NCI-H226 (cell line): Measurements from ENCODE around the gene RAB7A.

ENCODE experiments used
- DNase-seq: peaks from one replicate; pipeline ENCODE4 v3.0.0-alpha.2; 2015

RAB7A gene

DNA sequence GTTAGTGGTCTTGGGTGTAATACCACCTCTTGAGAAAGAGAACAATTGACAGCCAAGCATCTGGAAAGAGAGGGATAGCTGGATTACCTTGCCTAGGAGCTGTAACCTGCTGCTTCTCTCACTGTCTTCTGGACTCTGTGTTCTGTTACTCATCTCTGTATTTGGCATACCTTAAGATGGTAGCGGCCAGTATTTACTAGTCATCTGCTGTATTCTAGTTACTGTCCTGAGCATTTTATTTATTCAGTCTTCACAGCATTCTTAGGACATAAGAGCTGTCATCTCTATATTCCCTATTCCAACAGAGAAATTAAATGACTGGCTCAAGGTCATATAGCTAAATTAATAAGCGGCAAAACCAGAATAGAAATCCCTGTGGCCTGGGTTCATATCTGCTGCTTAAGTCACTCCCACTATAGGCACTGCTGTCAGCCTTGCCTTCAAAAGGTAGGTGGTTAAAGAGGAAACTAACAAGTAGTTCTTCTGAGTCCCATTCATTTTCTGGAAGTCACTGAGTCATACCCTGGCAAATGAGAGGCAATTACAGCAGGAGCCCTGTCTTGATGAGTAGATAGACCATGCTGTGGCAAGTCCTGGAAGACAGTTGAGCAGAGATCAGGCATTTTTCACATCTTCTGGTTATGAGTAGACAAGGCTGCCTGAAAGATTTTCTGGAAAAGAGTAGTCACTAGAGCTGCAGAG, 68.2 kb downstream of the RAB7A start:
- peak; percentile 57 for DNase-seq

DNA sequence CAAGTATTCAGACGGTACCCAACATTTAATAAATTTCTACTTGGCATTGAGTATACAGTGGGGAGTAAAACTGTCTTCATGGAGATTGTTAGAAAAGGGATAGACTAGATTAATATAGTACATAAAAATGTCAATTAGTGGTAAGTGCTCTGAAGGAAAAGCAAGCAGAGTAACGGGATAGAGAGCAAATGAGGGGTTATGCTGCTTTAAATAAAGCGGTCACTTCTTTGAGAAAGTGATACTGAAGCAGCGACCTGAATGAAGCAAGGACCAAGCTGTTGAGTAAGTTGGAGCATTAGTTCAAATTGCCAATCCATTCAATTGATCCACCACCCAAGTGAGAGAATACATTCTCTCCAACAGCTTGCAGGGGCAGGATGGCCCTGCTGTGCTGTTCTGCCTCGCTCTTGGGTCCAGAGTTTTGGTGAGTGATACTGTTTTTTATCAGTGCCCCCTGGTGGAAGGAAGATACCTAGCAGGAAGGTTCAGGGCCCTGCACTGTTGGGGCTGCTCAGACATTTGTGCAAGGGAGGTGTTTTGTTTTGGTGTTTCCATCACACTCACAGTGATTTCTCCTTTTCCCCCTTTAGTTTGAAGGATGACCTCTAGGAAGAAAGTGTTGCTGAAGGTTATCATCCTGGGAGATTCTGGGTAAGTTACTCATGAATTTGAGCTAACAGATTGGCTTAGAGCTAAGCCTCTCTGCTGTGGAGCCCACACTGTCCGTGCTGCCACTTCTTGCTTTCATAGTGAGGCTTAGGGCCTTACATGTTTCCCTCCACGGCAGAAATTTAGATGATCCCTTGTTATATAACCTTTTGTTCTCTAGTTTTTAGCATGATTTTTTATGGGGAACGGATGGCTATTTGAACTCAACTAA, 69.0 kb downstream of the RAB7A start:
- DNase-seq = peak; percentile 22

GRCh38 chr3:128799653-128800052, 73.7 kb downstream of the RAB7A start:
- no peak for DNase-seq

DNA sequence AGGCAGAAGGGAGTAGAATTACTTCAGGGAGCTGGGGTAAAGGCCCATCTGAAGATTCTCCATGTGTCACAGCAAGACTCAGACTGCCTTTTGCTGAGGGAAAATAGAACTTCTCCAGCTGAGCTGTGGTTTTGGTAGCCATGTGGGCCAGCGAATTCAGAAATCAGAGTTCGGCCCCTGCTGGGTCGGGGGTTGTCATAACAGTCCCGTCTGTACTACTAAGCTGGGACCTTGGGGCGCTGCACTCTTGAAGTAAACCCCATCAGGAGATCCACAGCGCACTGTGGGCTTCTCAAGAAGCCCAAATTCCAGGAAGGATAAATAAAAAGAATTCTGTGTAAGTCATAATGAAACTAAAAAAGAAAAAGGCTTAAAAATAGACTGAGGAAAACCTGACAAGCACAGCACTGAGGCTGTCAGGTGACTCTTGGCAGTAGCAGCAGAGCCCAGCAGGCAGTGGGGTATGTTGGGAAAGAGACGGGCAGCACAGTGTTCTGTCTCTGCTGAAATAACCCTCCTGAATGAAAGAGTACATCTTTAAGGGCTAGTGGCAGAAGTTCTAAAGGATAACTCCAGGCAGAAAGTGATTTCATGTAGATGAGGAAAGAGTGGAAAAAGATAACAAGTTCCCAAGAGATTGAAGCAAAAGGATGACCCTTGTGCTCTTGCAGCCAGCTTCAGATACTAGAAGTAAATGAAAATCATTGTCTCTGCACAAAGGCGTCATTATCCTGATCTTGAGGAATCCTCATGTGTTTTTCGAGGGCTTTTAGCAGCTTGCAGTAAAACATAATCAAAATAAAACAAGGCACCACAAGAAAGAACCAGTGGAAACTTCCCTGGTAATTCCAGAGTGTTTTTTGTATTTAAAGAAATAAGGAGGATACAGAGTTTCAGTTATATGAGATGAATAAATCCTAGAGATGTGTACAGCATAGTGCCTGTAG, 74.5 kb downstream of the RAB7A start:
- no peak for DNase-seq

GRCh38 chr3:128801779-128802380, 75.9 kb downstream of the RAB7A start:
- no peak for DNase-seq

DNA sequence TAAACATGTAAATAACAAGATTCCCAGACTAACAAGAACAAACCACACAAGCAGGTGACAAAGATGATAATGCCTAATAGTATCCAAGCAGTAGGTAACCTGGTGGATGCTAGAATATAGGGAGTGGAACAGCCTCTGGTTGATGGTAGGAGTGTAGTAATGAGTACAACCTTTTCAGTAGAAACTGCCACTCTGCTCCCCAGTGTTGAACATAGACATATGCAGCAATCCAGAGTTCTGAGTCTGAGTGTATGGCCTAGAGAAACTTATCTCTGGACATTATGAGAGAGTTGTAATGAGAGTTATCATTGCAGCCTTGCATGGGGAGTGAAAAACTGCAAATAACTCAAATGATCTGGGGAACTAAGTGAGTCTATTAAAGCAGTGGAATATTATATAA, 77.3 kb downstream of the RAB7A start:
- DNase-seq = no peak

- peak; percentile 57 for DNase-seq
Measured at GRCh38 chr3:128804017-128804810, 78.2 kb downstream of the RAB7A start.

DNA sequence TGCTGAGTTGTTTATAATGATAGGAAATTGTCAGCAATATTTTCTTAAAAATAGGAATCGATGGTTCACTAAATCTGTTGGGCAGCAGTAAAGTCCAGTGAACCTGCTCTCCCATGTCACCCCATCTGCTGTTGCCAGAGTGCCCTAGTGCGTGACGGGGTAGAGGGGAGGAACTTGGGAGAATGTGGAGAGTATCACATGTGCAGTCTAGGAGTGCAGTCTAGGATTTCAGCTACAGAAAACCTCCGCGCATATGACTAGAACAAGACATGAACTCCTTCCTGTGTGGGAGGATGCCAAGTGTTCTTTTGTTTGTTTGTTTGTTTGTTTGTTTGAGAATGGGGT, 78.8 kb downstream of the RAB7A start:
- no peak for DNase-seq

DNA sequence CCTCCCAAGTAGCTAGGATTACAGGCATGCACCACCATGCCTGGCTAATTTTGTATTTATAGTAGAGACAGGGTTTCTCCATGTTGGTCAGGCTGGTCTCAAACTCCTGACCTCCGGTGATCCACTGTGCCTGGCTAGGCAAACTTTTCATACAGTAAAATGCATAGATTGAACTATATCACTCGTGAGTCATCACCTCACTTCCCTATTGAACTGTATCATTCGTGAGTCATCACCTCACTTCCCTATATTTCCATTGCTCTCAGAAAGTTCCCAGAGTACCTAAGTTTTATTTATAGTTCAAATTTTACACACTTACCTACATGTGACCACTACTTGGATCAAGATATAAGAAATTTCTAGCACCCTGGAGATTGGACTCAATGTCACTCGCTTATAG, 79.8 kb downstream of the RAB7A start:
- peak; percentile 23 for DNase-seq

DNA sequence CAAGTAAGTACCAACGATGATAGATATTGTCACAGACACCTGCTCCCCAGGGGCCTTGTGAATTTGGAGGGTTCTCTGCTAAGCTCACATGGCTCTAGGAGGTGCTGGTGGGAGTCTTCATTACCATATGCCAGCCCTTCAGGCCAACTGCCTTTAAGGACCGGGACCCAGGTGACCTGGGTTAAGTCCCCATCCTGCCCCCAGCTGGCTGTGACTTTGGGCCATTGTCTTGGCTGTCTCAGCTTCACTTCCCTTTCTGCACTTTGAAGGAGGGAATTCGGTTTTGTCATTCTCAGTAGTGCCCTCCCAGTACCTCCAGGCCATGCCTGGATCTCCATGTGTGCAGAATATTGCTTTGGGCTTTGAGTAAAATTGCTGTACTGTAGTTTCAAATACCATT, 80.6 kb downstream of the RAB7A start:
- DNase-seq = no peak

DNA sequence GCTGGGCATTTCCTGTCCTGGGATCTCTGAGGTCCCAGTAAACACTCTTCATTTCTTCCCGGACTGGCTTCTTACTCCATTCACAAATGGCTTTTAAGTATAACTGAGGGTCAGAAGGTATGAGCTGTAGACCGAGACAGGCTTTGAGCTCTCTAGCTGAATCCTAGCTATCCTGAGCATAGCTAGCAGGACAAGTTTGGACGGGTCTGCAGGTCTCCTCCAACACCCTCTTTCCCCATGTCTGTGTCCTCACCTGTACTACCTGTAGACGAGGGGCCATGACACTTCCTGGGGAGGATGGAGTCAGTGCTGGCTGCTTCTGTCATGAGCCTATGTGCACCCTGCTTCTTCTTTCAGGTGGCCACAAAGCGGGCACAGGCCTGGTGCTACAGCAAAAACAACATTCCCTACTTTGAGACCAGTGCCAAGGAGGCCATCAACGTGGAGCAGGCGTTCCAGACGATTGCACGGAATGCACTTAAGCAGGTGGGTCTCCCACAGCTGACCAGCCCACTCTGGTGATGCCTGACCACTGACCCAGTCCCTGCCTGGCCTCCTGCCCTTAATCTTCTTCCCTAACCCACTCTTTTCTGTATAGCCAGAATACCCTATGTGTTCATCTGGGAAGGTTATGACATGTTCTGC, 81.3 kb downstream of the RAB7A start:
- DNase-seq = no peak

GRCh38 chr3:128808672-128809071, 82.7 kb downstream of the RAB7A start:
- no peak for DNase-seq

GRCh38 chr3:128813097-128813496, 87.1 kb downstream of the RAB7A start:
- no peak for DNase-seq

DNA sequence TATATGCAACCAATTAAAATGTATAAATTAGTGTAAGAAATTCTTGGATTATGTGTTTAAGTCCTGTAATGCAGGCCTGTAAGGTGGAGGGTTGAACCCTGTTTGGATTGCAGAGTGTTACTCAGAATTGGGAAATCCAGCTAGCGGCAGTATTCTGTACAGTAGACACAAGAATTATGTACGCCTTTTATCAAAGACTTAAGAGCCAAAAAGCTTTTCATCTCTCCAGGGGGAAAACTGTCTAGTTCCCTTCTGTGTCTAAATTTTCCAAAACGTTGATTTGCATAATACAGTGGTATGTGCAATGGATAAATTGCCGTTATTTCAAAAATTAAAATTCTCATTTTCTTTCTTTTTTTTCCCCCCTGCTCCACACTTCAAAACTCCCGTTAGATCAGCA, 88.1 kb downstream of the RAB7A start:
- DNase-seq = no peak

DNA sequence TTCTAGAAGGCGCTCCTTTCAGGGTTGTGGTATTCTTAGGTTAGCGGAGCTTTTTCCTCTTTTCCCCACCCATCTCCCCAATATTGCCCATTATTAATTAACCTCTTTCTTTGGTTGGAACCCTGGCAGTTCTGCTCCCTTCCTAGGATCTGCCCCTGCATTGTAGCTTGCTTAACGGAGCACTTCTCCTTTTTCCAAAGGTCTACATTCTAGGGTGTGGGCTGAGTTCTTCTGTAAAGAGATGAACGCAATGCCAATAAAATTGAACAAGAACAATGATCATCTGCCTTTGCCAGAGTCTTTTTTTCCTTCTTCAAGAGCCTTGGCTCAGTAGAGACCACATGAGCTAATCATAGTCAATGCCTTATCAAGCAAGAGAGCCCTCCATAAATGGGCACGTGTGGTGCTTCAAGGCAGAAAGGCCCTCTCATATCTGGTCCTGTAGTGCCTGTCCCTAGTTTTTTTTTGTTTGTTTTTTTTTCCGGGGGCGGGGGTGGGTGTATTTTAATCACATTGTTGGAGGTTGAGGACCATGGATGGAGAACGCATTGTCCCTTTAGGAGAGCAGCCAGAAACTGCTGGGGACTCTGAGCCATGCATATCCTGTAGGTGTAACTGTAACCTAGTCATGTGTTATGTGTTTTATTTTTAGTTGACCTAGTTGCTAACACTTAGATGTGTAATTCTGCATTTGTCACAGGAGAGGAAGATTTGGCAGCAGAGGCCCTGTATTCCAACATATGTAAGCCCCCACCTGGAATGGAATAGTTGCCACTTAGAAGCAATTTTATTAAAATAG, 88.7 kb downstream of the RAB7A start:
- no peak for DNase-seq

DNA sequence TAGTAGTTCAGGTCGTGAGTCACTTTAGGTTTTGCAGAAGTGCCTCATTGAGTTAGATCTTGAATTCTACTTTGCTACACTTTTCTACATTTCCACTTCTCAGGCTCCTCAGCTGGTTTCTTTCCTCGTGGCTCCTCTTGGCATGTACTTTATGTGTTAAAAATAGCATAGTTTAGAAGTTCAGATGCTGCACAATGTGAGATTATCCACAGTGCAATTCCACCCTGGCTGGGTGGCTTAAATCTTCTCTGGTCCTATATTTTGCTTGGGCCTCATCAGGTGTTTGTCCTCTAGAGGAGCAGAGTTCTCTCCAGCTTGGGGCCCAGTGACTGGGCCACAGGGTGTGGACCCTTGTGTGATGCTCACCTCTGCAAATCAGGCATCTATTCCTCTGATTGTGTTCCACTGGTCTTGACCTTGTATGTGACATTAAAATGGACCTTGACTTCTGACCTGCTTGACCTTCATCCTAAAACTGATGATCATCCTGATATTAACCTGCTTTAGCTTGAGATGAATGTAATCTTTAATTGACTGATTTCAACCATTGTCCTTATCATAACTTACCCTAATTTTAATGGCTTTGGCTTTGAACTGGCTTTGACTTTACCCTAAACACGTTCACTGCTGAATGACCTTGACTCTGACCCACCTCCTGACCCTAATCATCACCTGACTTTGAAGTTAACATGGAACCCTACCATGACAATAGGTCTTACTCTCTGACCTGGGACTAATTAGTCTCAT, 89.5 kb downstream of the RAB7A start:
- no peak for DNase-seq

DNA sequence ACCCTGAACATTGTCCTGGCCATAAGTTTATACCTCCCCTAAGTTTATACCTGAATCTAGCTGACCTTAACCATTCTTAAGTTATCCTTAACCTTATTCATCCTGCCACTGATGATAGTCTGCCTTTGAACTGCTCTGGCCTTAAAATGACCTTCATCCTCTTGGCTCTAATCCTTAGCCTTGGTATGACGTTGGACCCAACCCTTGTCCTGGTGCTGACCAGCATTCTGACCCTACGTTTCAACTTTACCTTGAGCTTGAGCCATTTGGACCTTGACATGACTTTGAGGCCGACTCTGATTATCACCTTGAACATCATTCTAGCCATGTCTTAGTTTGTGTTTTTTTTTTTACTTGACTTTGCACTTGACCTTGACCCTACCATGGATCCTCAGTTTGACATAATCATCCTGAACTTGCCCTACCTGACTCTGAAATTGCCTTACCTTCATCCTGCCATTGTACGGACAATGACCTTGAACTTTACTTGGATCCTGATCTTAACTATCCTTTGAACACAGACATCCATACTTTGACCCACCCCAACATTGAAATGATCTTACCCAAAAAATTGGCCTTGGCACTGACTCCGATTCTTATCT, 92.3 kb downstream of the RAB7A start:
- no peak for DNase-seq

- DNase-seq = no peak
Measured at GRCh38 chr3:128820252-128820839, 94.4 kb downstream of the RAB7A start.

DNA sequence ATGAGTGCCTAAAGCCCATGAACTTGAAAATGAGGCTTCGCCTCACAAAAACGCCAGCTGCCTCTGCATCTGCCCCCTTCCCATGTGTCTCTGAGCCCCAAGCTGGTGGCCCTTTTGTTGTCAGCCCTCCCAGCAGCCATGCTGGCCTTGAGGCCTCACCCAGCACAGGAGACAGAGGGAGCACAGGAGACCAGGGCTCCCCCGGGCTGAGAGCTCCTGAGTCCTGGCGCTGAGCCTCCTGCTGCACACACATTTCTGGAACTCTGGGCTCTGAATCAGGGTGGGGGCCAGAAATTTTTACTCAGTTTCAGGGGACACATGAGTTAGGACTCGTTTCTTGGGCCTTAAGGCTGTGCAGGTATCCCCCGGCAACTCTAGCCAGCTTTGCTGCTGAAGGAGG, 97.0 kb downstream of the RAB7A start:
- DNase-seq = no peak
